Urothelium cell line (cell line): Measurements from ENCODE around the gene LILRB5.
"Not testable (repeated sequence)": the region's sequence is repeated elsewhere in the genome, so short reads cannot be mapped to it uniquely, and the experiment has no call there.

ENCODE experiments used
- DNase-seq: peaks from one replicate; pipeline ENCODE4 v3.0.0; 2011; ENCODE audit warnings: low spot score, mixed read lengths
- FAIRE-seq: peaks from 2 replicates; lab custom pipeline; 2011; peaks lifted over from hg19 to GRCh38; lab: Jason Lieb, UNC

Gene LILRB5

DNA sequence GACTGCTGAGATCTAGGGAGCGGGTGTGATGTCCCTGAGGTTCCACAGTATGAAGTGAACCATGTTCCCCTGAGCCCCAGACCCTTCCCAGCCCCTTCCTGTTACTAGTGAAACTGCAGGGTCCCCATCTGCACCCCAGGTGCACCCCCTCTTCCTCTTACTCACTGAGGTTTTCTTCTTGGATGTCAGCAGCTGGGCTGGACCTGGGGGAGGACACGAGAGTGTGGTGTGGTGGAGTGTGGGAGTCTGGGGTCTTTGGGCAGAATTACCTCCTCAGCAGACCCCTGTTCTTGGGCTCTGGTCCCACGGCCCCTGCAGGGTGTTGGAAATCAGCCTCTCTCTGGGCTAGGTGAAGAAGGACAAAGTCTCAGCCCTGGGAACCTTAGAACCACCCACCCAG, 11.1 kb downstream of the LILRB5 start:
- DNase-seq (no peak), FAIRE-seq (no peak)

DNA sequence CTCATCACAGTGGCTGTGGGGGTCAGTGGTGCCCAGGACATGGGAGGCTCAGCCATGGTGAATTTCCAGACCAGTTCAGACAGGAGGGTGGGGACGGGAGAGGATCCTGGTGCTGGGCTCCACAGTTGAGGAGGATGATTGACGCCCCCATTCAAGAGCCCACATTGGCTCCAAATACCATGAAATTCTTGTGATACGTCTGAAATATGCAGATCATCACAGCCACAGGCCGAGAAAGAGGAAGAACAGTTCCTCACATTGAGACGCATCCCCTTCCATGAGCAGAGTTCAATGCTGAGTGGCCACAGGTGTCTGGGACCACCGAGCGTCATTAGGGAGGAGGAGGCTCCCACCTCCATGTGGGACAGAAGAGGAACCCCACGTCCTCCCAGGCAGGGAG, 13.3 kb downstream of the LILRB5 start:
- DNase-seq, FAIRE-seq: not testable (repeated sequence)

DNA sequence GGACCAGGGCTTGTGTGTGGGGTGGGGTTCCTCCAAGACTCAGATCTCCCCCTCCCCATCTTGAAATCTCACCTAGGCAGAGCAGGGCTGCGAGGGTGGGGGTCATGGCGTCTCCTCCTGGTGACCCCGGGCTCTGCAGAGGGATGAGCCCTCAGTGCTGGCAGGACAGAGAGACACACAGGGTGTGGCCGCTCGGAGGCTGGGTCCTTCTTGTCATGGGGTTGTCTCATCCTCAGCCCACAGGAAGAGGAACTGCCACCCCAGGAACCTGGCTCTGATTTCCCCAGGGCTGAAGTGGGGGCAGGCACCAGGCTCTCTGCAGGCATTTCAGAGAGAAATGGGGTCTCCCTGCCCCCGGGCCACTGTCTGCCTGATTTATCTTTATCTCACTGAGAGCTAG, 14.4 kb downstream of the LILRB5 start, which contains the start of gene LILRA6:
Gene LILRA6, minus strand, starts transcription at position 145 of the 400 bp plus-strand sequence.
- not testable (repeated sequence) for DNase-seq, FAIRE-seq

DNA sequence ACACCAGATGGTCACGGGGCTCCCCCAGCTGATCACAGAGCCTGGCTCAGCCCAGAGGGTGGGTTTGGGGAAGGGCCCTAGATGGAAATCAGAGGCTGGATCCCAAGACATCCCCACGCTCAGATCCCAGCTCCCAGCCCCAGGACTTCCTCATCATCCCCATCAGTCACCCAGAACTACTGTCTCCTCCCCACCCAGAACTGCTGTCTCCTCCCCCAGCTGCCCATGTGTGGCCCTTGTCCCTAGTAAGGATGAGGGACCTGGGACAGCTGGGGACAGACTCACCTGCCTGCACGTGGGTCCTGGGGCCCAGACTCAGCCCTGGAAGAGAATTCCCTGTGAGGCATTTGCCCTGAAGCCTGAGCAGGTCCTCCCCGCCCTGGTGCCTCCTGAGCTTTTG, 14.8 kb downstream of the LILRB5 start:
- not testable (repeated sequence) for DNase-seq, FAIRE-seq

DNA sequence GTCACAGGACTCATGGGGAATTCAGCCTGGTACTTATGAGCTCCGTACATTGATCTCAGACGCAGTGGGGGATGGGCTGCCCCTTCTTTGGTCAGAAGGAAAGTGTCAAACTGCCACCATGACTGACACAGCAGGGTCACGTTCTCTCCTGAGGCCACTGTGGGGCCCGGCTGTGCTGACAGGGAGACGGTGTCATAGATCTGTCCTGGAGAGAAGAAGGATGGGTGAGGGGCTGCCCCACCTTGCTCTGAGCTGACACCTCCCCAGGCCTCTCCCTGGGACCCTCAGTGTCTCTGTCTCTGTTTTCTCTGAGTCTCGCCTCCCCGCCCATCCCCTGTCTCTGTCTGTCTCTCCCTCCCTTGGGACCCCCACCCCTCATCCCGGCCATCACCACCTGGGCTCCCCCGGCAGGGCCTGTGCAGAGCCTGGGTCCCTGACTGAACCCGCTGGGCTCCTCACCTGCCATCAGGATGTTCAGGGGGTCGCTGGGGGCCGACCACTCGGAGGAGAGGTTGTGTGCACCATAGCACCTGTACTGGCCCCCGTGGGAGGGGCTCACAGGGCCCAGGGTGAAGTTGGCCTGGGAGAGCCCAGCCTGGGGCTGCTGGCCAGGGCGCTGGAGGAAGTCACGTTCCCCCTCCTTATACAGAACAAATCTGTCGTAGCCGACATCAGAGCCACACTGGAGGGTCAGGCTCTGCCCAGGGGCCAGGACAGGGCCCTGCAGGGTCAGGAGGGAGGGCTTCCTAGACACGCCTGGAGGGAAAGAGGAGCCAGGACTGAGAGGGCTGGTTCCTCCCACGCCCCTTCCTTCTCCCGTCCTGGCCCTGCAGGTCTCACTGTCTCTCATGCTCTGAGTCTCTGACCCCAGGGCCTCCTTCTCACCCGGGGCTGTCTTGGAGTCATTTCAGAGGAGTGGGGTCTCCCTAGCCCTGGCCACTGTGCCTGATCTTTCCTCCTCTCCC, 16.4 kb downstream of the LILRB5 start:
- not testable (repeated sequence) for FAIRE-seq, DNase-seq

DNA sequence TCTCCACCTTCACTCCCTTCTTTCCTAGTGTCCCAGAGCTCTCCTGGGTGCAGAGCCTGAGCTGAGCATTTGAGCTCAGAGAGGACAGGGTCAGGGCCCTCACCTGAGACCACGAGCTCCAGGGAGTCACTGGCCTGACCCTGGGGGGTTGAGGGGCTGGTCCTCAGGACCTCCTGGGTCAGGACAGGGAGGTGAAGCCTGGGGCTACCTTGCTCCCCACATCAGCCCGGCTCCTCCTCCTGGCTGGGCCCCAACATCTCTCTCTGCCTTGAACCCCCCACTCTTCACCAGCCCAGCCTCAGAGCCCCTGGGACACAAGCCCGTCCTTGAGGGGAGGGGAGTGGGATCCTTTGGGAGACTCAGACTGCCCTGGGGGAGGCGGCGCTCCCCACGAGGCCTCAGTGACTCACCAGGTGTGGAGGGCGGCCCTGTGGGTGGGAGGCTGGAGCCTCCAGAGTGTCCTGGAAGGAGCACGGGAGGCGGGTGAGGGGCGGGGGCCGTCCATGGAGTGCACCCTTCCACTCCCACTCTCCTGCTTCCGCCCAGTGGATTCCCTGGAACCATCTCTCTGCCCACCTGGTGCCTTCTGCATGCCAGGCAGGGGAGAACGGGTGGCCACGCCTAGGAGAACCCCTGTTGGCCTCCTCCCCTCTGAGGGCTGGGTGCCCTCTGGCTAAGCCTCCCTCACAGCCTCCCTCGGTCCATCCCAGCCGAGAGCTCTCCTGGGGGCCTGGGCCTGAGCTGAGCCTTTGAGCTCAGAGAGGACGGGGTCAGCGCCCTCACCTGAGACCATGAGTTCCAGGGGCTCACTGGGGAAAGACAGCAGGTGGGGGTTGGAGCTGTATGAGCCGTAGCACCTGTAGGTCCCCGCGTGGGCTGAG, 17.3 kb downstream of the LILRB5 start:
- FAIRE-seq, result not testable (repeated sequence)

DNA sequence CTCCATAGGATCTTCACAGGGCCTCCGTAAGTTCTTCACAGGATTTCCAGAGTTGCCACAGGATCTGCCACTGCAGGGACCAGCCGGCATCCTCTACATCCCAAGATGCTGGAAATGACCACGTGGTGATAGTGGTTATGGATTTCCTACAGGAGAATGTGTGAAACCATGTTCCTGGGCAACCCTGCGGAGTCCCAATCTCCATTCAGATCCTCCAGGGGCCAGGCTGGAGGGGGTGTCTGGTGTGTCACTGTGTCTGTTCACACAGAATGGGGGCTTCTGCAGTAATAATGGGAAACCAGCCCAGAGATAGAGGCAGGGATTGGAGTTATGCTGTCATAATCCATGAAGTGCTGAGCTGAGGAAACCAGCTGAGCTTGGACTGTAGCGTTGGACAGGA, 23.1 kb downstream of the LILRB5 start:
- no peak for DNase-seq
- no peak for FAIRE-seq

More for the DNA sequence above, 17.3 kb downstream of the LILRB5 start:
- not testable (repeated sequence) for DNase-seq

DNA sequence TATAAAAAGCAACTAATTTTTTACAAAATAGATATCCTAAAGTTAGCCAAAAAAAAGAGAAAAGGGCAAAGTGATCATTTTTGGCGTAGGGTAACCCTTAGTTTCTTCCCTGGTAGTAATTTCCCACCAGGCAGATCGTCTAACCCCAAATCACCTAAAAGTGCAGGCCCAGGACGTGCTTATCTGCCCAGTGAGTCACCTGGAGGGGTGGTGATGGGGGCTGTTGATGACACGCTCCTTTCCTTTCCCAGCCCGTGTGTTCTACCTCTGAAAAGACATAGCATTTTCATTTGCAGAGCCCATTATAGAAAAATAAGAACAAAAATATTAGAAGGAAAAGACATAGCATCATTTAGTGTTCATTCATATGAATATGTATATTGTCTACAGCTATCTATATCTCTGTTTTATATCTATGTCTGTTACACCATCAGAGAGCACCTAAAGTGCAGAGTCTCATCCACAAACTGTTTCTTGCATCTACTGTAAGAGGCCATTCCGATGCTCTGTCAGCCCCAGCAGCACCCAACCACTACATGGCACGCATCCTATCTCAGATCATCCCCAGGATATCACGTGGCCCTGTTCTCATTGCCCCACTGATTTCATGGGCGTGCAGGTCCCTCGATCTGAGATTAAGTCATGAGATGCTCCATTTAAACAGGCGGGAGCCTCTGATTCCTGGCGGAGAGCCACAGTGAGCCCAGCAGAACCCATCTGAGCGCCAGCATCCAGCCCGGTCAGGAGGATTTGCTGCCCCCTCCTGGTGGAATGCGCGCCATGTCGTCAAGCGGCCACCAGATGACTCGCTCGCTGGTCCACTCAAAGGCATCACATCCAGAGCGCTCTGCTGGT, 25.8 kb downstream of the LILRB5 start:
- FAIRE-seq (no peak), DNase-seq (peak; percentile 75)

DNA sequence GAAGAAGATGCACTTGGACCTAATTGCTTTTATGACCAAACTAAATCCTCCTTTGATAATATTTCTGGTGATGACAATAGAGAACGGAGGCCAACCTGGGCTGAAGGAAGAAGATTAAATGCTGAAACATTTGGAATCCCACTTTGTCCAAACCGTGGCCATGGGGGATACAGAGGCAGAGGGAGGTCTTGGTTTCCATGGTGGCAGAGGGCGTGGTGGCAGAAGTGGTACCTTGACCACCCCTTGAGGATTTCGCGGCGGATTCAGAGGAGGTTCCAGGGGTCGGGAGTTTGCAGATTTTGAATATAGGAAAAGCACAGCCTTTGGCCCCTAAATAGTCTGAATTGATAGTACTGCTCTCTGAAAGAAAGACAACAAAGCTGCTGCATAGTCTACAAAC, 27.0 kb downstream of the LILRB5 start:
- FAIRE-seq (no peak), DNase-seq (no peak)

DNA sequence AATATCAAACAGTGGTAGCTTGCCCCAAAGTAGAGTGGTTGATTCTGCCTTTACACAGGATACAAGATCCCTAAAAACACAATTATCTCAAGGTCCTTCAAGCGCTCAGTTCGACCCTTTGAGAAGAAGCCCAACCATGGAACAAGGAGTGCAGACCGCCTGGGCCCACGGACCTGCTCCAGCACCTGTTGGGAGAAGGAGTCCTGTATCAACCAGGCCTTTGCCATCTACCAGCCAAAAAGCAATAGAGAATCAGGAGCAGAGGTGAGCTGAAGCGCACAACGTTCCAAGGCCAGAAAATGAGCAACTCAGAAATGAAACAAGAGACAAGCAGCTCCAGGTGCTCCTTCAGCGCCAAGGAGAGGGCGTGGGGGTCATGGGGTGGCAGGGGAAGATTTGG, 27.9 kb downstream of the LILRB5 start:
- no peak for FAIRE-seq
- DNase-seq, result no peak

DNA sequence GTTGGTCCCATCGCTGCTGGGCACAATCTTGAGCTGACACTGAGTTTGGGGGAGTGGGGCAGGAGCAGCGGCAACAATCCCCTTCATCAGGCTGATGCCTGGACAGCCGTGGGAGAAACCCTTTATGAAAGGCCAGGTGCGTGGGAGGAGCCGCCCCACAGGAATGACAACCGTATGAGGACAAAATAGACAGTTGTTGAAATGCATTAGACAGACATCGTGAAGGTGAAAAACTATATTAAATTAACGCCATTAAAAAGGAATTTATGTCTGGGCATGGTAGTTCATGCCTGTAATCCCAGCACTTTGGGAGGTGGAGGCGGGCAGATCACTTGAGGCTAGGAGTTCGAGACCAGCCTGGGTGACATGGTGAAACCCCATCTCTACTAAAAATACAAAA, 32.5 kb downstream of the LILRB5 start:
- DNase-seq, FAIRE-seq: not testable (repeated sequence)

DNA sequence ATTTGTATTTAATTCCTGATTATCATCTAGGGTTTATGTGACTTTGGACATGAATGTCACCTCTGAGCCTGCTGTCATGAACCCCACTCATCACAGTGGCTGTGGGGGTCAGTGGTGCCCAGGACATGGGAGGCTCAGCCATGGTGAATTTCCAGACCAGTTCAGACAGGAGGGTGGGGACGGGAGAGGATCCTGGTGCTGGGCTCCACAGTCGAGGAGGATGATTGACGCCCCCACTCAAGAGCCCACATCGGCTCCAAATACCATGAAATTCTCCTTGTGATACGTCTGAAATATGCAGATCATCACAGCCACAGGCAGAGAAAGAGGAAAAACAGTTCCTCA, 33.2 kb downstream of the LILRB5 start:
- not testable (repeated sequence) for FAIRE-seq, DNase-seq

DNA sequence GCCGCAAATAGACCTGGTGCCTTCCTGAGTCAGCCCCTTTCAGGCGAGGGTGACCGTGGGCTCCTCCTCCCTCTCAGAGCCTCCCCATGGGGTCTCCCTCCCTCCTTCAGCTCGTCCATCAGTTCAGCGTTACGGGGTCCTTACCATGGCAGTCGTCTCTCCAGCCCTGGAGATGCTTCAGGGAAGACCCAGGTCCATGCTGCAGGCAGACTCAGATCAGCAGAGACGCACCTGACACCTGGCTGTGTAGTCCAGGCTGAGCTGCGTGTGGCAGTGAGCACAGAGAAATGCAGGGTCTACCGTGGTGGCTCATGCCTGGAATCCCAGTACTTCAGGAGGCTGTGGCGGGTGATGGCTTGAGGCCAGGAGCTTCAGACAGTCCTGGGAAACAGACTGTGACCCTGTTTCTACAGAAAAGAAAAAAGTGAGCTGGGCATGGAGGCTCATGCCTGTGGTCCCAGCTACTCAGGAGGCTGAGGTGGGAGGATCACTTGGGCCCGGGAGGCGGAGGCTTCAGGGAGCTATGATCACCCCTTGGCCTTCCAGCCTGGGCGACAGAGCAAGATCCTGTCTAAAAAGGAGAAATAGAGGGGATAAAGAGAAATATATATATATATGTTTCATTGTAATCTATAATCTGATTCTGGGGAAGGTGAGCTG, 33.7 kb downstream of the LILRB5 start:
- not testable (repeated sequence) for FAIRE-seq

DNA sequence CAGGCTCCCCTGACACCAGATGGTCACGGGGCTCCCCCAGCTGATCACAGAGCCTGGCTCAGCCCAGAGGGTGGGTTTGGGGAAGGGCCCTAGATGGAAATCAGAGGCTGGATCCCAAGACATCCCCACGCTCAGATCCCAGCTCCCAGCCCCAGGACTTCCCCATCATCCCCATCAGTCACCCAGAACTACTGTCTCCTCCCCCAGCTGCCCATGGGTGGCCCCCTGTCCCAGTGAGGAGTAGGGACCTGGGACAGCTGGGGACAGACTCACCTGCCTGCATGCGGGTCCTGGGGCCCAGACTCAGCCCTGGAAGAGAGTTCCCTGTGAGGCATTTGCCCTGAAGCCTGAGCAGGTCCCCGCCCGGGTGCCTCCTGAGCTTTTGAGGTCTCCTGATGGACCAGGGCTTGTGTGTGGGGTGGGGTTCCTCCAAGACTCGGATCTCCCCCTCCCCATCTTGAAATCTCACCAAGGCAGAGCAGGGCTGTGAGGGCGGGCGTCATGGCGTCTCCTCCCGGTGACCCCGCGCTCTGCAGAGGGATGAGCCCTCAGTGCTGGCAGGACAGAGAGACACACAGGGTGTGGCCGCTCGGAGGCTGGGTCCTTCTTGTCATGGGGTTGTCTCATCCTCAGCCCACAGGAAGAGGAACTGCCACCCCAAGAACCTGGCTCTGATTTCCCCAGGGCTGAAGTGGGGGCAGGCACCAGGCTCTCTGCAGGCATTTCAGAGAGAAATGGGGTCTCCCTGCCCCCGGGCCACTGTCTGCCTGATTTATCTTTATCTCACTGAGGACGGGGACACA, 34.4 kb downstream of the LILRB5 start, which contains the start of gene LILRB3:
Gene LILRB3, minus strand, starts transcription at position 534 of the 803 bp plus-strand sequence. Its CDS starts 31 bp downstream, at position 503.
- not testable (repeated sequence) for DNase-seq, FAIRE-seq

More for the DNA sequence above, 33.7 kb downstream of the LILRB5 start:
- not testable (repeated sequence) for DNase-seq

DNA sequence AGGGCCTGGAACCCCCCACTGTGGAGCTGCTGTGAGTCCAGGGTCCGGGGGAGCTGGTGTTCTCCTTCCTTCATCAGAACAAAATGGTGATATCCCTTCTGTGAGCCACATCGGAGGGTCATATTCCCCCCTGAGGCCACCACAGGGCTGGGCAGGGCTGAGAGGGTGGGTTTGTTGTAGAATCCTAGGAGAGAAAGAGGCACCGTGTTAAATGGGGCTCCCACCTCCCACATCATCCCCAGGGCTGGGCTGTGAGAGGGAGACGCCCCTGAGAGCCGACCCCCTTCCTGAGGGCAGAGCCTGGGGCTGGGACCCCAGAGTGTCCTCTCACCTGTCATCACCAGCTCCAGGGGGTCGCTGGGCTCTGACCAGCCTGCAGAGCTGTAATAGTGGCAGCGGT, 35.1 kb downstream of the LILRB5 start:
- DNase-seq, FAIRE-seq: not testable (repeated sequence)

DNA sequence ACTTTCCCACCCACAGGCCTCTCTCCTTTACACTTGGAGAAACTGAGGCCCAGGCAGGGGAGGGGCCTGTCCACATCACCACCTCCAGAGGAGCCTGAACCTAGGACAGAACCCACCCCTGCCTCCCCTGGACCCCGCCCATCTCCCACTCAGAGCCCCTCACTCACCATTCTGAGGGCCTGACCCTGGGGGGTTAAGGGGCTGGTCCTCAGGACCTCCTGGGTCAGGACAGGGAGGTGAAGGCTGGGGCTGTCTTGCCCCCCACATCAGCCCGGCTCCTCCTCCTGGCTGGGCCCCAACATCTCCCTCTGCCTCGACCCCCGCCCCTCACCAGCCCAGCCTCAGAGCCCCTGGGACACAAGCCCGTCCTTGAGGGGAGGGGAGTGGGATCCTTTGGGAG, 37.4 kb downstream of the LILRB5 start:
- not testable (repeated sequence) for DNase-seq, FAIRE-seq

DNA sequence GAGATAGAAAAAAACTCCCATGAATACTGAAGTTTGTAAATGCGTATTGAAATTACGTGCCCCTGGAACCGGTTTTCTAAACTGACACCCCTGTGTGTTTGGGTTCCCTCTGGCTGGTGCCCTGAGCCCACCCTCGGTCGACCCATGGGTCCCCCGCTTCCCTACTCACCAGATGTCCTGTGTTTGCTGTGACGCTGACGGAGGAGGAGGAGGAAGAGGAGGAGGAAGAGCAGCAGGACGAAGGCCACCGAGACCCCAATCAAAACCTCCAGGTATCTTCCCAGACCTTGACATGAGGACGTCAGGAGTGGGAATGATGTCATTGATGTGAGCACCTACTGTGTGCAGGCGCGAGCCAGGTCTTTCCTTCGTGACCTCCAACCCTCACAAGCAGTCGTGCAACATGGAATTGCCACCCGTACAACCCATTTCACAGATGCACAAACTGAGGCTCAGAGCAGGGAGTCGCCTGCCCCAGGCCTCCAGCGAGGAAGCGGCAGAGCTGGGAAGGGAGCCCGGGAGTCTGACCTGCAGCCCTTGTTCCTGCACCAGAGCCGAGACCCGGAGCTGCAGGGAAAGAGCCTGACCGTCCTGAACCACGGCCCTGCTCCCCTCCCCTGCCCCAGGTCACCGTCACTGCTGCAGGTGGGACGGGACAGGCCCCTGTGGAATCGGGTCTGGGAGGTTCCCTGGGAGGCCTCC, 38.0 kb downstream of the LILRB5 start:
- DNase-seq, result no peak
- FAIRE-seq, result no peak

DNA sequence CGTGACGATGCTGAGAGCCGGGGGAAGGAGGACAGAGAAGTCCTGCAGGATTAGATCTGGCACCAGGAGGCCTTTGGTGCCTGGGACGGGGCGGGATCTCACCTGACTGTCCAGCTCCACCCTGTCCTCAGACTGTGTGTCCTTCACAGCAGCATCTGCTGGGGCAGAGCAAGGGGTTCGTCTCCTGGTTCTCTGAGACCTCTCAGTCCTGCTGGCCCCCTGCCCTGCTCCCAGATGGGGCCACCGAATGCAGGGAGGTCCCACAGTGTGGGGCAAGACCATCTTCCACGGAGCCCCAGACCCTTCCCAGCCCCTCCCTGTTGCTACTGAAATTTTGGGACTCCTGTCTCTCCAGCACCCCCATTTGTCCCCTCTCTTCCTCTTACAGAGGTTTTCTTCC, 38.8 kb downstream of the LILRB5 start:
- DNase-seq (no peak), FAIRE-seq (no peak)
